Measurements from ENCODE around the gene MEF2B.

MEF2B gene

DNA sequence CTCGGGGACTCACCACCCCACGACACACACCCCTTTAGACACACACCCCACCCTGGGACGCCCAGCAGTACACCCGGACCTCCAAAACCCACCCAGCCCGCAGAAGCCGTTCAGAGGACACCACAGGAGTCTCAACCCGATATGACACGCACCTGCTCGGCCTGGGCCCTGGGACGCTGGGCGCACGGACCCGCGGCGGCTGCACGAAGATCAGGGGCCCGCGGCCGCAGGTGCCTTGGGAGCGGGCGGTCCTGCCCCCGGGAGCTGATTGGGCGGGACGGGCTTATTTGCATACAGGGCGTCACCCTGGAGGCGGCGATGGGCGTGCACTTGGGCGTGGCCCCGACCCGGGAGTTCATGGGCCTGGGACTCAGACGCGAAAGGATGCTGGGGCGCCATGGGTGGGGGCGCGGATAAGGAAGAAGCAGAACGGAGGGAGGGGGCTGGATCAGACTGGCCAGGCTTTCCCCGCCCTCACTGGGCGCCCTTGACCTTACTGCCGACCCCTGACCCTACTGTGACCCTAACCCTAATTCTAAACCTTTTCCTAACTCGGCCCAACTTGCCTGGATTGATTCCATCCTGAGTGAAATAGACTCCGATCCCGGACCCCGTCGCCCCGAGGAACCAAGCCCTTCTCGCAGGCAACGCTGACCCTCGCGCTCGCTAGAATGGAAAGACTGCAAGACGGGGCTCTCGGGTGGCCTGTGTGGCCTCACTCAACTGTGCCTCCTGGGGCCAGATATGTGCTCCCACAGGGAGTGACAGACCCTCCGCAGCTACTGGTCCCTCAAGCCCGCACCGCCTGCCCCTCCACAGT is at the start of gene MEF2B:
Gene MEF2B, minus strand, starts transcription at position 211 of the 820 bp plus-strand sequence. CDS start 19,528 bp downstream, outside the sequence.
- DNase-seq: peak; percentile 83

DNA sequence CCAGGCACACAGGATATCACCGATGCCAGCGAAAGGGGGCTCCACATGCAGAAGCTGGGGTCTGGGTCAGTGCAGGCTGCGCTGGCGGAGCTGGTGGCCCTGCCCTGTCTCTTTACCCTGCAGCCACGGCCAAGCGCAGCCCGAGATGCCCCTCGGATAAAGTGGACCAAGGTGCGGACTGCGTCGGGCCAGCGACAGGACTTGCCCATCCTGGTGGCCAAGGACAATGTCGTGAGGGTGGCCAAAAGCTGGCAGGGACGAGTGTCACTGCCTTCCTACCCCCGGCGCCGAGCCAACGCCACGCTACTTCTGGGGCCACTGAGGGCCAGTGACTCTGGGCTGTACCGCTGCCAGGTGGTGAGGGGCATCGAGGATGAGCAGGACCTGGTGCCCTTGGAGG is 48.8 kb upstream of the MEF2B start:
- DNase-seq: no peak

DNA sequence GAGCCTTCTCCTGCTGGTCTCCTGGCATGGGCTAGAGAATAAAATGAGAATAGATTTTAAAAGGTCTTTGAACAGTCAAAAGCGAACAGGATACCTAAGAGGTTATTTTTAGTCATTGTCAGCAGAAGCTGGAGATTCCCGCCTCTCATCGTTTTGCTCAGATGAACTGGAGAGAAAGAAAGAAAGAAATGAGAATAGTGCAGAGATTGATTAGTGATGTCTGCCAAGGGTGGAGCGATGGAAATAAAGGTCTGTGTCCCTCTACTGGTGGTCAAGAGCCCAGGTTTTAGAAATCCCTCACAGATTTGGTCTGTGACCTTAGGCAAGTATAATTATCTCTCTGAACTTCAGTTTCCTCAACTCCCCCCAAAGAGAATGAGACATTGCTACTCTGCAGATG is 47.0 kb upstream of the MEF2B start:
- DNase-seq: no peak

DNA sequence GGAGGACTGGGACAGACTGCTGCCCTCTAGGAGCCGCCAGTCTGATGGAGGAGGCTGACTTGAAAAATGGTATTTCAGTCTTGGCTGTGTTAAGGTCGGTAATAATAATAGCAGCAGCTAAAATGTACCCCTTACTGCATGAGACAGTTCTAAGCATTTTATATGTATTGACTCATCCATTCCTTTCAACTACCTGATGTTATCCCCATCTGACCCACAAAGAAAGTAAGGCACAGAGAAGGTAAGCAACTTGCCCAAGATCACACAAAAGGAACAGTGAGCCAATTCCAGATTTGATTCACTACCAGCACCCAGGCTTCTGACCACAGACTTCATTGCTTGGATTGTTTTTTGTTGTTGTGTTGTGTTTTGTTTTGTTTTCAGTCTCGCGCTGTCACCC is 45.7 kb upstream of the MEF2B start:
- no peak for DNase-seq

DNA sequence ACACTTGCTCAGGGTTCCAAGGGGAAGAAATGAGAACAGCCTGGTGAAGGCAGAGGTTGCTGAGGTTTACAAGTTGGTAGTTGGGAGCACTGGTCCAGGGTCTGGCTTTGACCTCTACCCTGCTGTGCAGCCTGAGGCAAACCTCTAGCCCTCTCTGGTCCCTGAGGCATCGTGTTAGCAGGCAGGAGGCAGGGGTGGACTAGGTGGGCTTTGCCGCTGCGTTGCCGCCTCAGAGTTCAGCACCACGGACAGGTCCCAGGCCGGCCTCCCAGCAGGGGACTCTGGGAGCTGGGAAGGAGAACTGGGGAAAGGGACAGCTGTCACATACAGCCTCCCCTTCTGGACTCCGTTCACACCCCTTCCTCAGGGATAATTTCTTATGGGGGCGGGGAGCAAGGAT is 44.8 kb upstream of the MEF2B start:
- DNase-seq: peak; percentile 38

DNA sequence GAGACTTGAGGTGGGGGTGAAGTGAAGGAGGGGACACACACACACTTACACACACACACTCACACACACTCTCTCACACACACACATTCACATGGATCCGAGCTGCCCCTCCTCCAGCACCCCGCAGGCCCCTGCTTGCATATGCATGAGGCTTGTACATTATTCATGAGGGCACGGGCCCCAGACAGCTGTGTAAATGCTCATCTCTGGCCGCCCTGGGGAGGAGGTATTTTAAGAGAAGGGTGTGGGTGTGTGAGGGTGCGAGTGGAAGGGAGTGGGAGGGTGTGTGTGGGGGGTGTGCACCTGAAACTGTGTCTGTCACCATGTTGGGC is 44.1 kb upstream of the MEF2B start:
- DNase-seq: no peak

DNA sequence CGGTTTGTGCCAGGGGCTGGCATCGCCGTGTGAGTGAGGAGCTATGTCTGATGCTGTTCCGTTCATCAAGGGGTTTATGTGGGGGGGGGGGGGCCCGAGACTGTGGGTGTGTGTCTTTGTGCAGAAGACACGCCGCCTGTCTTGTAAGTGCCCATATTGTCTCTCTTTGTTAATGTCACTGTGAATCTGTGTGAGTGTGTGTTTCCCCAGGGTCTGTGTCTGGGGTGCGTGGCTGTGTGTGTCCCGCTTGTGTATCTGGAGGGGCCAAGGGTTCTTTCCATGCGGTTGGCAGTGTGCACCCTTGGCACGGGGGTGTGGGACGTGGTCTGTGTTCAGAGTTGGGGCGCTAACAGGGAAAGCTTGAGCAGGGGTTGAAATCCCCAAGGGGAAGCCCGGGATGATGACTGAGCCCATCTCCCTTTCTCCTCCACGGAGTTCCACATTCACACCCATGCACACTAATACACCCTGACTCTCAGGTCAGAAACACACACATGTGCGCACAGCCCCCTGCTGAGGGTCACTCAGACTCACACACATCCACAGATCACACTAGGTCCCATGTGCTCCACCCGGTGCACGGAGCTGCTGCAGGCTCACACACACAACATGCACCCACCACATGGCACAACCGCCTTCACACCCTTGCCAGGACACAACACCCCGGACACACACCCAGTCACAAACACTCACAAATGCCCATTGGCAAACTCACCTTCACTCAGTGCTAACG is 43.5 kb upstream of the MEF2B start:
- no peak for DNase-seq

DNA sequence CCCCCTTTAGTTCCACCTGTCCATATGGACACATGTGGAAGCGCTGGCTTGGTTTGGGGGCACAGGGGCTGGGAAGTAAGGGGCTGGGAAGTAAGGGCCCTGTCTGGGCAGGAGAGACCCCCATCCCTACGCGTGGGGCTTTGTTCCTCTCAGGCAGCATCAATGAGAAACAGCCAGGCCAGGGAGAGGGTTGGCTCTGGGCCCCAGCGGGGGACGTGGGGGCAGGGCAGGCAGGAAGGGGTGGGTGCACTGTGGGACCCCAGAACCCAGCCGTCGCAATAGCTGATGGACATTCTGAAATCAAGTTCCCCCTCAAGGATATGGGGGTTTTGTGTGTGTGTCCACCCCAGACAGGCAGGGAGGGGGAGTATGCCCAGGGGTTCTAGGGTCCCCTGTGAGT is 42.9 kb upstream of the MEF2B start:
- DNase-seq: no peak

DNA sequence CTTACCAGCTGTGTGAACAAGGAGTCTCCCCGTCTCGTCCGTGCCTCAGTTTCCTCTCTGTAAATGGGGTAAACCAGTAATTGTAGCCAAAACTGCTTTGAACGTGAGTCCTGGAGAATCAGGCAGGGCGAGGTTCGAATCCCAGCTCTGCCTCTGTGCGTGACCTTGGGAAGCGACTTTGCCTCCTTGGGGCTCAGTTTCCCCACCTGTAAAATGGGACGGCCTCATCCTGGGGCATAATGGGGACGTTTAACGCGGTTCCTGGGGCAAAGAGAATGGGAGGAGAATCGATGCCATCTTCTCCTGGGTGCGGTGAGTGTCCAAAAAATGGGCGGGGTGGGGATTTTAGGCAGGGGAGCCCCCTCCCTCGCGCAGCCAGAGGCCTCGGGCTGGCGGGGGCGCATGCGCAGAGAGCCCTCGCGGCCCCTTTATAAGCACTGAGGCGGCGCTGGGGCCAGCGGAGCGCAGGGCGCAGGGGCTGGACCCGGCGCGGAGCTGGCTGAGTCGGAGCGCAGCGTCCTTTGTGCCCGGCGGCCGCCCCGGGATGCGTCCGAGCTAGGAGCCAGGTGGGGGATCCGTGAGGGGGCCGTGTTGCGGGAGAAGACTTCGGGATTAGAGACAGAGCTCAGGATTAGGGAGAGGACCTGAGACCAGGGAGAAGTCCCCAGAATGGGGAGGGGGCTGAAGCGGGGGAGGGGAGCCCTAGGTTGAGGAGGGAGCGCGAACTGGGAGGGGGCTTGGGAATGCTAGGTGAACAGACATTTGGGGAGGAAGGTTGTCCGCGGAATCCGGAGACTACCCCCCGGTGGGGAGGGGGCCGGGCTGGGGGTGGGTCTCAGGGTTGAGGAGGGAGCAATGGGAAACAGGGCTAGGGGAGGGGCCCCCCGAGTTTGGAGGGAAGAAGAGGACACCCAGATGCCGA is 41.7 kb upstream of the MEF2B start, which contains the start of gene NCAN:
Gene NCAN, plus strand, starts transcription at position 460 of the 922 bp plus-strand sequence. CDS start 4,996 bp downstream, outside the sequence.
- no peak for DNase-seq

DNA sequence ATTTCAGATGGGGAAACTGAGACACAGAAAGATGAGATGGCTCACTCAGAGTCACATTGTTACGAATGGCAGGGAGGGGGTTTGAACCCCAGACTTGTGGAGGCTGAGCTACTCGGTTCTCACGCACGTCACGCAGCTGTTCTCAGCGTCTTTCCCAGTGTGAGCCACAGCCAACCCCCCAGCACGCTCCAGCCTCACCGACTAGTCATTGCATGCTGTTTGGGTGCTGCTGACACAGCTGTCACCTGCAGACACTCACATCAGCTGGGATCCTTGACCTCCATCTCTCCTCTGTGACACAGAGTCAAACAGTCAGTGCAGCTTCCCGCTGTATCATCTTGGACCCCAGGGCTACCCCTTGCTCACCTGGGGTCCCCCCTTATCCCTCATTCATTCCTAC is 39.3 kb upstream of the MEF2B start:
- DNase-seq: no peak

DNA sequence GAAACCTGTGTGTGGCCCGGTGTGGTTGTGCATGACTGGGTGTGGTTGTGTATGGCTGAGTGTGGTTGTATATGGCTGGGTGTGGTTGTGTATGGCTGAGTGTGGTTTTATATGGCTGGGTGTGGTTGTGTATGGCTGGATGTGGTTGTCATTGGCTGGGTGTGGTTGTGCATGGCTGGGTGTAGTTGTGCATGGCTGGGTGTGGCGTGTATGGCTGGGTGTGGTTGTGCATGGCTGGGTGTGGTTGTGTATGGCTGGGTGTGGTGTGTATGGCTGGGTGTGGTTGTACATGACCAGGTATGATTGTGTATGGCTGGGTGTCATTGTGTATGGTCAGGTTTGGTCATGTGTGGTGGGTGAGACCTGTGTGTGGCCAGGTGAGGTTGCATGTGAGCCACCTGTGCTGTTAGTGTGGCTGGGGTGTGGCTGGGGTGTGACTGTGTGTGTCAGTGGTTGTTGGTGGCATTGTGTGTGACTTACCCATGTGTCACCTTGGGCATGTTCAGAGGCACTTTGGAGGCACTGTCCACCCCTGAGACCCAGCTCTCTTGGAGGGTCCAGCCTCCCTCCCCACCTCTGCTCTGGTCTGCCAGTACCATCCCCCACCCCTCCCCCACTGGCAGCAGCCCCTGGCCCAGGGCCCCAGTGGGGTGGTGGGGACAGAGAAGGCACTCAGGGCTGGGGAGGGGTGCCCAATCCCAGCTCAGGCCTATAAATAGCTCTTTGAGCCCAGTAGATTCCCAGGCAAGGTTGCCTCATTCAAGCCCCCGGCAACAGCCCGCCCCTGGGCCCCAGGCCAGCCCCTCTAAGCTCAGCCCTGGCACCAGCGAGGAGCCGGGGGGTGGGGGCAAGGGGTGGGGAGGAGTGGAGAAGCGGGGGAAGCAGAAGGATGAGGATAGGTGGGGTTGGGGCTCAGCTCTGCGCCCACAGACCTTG is 37.8 kb upstream of the MEF2B start:
- DNase-seq: no peak

DNA sequence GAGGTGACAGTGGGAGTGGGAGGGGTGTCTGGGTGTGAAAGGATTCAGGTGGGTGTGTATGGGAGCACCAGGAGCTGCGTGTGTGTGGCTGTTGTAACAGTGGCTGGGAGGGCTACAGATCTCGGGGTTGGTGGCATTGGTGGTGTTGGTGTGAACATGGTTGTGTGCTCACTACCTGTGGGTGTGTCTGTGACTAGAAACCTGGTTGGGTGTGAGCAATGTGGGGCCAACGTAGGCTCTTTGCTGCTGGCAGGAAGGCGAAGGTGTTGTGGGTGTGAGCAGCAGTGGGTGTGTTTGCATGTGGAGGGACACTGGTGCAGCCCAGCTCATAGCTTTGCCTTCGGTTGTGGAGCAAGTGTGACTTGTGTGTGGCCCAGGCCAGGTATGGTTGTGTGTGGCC is 36.9 kb upstream of the MEF2B start:
- no peak for DNase-seq

DNA sequence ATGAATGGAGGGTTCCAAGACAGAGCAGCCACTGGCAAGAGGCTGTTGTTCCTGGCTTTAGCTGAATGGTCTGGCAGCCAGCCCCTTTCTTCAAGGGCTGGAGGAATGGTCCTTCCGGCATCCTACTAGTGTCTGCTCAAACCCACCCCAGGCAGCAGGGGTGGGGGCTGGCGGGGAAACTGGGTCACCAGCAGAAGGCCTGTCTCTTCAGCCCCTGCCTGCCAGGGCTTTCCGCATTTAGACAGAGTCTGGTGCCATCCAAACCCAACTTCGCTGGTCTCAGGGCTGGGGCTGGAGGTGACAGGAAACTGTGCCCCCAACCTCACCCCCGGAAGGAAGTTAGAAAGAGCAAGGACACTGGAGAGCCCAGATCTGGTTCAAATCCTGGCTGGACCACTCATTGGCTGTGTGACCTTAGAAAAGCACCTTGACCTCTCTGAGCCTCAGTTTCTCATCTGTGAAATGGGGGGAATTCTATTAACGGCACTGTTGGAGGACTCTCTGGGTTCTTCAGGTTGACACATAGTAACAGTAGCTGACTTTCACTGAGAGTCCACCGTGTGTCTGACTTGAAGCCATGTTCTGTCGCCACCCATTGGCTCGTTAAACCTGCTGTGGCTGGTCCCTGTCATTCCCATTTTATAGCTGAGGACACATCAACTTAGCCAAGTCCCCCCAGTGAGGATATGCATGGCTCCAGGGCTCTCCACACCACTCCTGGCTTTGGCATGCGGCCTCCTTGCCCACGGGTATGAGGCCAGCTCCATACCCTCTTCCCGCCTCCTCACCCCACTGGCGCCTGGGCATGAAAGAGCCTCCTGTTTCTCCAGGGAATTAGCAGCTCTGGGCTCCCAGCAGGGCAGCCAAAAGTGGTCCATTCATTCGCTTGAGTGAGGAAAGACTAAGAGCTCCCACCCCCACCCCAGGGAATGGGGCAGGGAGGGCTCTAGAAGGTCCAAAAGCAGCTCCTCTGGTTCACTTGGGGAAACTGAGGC is 35.6 kb upstream of the MEF2B start:
- DNase-seq: no peak

DNA sequence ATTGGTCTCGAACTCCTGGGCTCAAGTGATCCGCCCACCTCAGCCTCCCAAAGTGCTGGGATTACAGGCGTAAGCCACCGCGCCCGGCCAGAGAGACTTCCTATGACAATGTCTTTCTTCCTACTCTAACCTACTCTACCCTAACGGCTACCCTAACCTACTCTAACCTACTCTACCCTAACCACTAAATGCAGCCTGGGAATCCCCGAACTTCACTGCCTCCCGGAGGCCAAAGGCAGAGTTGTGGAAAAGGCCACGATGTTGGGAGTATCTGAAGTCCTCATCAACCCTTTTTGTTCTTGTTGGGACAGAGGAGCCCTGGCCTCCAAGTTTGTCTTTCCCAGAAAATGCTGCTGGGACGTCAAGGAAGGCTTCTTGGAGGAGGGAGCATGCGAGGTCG is 34.1 kb upstream of the MEF2B start:
- DNase-seq: no peak

DNA sequence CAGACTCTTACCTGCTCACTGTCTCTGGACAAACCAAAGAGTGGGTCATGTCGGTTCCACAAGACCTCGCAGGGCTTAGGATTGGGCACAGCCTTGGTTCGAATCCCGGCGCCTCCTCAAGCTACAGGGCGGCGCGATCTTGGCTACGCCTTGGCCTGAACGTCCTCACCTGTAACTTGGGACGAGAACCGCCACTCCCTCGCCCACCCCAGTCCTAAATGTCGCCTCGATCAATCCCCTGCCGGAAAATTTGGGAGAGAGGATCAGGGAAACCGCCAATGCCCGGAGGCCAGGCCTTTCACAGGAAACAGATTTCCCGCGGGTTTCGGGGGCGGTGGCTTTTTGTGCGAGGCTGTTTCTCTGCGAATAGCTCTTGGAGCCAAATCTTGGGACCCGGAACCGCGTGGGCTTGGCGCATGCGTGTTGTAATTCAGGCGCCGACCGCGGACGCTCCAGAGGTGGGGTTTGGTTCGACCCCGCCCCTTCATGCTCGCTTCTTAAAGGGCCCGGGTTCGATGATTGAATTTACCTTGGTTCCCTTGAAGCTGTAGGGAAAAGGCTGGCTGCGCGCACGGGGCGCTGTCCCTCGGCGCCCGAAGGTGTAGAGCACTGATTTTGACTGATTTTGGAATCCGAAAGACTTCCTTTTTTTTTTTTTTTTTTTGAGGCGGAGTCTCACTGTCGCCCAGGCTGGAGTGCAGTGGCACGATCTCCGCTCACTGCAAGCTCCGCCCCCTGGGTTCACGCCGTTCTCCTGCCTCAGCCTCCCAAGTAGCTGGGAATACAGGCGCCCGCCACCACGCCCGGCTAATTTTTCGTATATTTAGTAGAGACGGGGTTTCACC is 33.2 kb upstream of the MEF2B start, which contains the start of gene NR2C2AP:
Gene NR2C2AP, minus strand, starts transcription at position 403 of the 845 bp plus-strand sequence. Its CDS starts 354 bp downstream, at position 49.
- DNase-seq: peak; percentile 97

DNA sequence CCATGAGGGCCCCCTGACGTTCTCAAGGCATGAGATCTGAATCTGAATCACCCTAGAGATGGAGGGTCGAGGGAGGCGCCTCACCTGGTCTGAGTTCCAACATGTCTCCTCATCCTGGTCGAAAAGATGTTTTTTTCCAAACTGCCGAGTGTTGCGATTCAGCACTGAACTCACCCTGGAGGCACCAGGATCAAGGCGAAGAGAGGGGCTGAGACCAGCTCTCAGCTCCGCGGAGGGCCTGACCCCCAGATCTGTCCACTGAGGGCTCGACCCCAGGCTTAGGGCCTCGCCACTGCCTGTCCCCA is 32.6 kb upstream of the MEF2B start:
- no peak for DNase-seq

DNA sequence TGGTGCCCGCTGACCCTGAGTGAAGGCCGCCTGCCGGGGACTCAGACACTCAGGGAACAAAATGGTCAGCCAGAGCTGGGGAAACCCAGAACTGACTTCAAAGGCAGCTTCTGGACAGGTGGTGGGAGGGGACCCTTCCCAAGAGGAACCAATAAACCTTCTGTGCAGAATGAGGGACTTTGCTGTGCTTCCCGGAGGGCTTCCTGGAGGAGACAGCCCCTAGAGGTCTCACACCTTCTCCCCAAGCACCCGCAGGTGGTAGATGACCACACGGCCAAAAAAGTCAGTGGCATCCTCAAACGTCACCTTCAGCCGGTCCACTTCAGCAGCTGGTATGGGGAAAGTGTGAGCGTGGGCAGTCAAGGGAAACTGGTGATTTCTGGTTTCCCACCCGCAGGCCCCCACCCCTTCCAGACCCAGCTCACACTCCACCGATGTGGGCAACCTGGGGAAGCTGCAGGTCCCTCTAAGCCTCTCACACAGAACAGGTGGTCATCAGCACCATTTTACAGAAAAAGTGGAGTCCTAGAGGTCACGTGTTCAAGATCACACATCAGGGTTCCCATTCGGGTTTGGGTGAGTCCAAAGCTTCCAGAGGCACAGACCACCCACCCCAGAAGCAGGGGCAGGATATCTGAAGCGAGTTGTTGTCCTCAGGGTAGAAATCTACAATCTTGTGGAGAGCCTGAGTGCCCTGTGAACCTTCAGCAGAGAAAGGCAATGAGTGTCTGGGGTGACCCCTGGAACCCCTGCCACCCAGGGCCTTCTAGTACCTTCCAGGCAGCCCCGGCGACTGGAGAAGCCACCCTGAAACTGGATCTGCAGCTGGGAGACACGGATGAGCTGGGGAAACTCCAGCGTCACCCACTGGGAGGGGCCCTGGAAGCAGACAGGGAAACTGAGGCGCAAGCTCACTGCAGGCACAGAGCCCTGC is 31.9 kb upstream of the MEF2B start:
- no peak for DNase-seq

DNA sequence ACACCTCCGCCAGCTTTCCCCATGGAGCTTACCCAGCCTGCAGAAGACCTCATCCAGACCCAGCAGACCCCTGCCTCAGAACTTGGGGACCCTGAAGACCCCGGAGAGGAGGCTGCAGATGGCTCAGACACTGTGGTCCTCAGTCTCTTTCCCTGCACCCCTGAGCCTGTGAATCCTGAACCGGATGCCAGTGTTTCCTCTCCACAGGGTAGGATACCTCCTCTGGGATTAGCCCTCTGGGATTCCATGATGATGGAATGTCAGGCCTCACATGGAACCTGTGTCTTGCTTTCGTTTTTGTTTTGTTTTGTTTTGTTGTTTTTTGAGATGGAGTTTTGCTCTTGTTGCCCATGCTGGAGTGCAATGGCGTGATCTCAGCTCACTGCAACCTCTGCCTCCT is 23.9 kb upstream of the MEF2B start:
- DNase-seq: no peak

All from CD4-positive, alpha-beta T cell treated with Interleukin-17A for 4 hours (primary cell).